Activated CD4-positive, alpha-beta memory T cell treated with anti-CD3 and anti-CD28 coated beads, Interleukin-2, amount 10 ng/mL, durations not matched to agents 7 days and 5 days (primary cell): ENCODE measurements around the gene PSME1. TPM values are rescaled to one million over a fixed set of nuclear protein-coding genes. Genes with fewer than 3 reads are reported as not detected.

Source experiments
- CTCF ChIA-PET: fragments of 350-600 bp; sonication (Branson Sonifier 250); formaldehyde crosslinking; loops from one replicate; lab custom pipeline; 2021; ENCODE audit warnings: antibody characterized with exemption, inconsistent platforms; lab: Charles Lee
- POLR2A ChIA-PET: fragments of 350-600 bp; sonication (Branson Sonifier 250); formaldehyde crosslinking; loops from one replicate; lab custom pipeline; 2021; ENCODE audit warnings: antibody characterized with exemption; lab: Charles Lee
- DNase-seq: peaks from one replicate; pipeline ENCODE4 v3.0.0-alpha.2; 2020
- H3K27ac Mint-ChIP-seq: one replicate; pipeline ENCODE4 v1.8.0; 2021; ENCODE audit warnings: mild to moderate bottlenecking, mixed read lengths
- H3K27me3 Mint-ChIP-seq: one replicate; pipeline ENCODE4 v1.8.0; 2021; ENCODE audit warnings: mixed read lengths
- H3K36me3 Mint-ChIP-seq: one replicate; pipeline ENCODE4 v1.8.0; 2021; ENCODE audit warnings: low read depth, mixed read lengths
- H3K4me1 Mint-ChIP-seq: one replicate; pipeline ENCODE4 v1.8.0; 2021; ENCODE audit warnings: mixed read lengths
- H3K4me3 Mint-ChIP-seq: one replicate; pipeline ENCODE4 v1.8.0; 2021; ENCODE audit warnings: mild to moderate bottlenecking, mixed read lengths
- H3K9me3 Mint-ChIP-seq: one replicate; pipeline ENCODE4 v1.8.0; 2021; ENCODE audit warnings: mixed read lengths
- total RNA-seq, 2 experiments: library from RNA; stranded (reverse); gene quantifications; one replicate each; pipeline ENCODE4 v1.2.3, GENCODE V29; 2021

Gene PSME1
- total RNA-seq, 2 experiments from 2014 or later: 391 to 397 TPM

- DNase-seq: no peak
- Mint-ChIP-seq H3K4me1 (peaks cover 13% of the 10 kb centered on the region), H3K27me3 (no peaks in the 10 kb centered on the region), H3K4me3 (no peak overlapping the region), H3K9me3 (no peaks in the 10 kb centered on the region), H3K36me3 (peaks cover 65% of the 10 kb centered on the region), H3K27ac (no peak overlapping the region)
- POLR2A ChIA-PET: interaction anchor here (1.1 to 21.9 kb wide), 5 partner anchors 8 to 37 kb away, joined by 3 to 456 read pairs (median 11); partner anchors contain the start of genes IPO4, IRF9, MDP1 and REC8
- CTCF ChIA-PET: interaction anchor here (2.6 kb wide), 1 partner anchor 17 kb away, joined by 10 read pairs; the partner anchor contains the start of gene IRF9
Measured at GRCh38 chr14:24178399-24179178, 42.6 kb downstream of the PSME1 start.

GRCh38 chr14:24179294-24179960, 43.4 kb downstream of the PSME1 start:
- POLR2A ChIA-PET: interaction anchor here (1.1 to 21.9 kb wide), 6 partner anchors 7 to 65 kb away, joined by 3 to 456 read pairs (median 8); partner anchors contain the start of genes DCAF11, IPO4, IRF9 and MDP1
- Mint-ChIP-seq H3K4me1 (peaks cover 11% of the 10 kb centered on the region), H3K36me3 (peaks cover 64% of the 10 kb centered on the region), H3K9me3 (no peaks in the 10 kb centered on the region), H3K27ac (no peak overlapping the region), H3K27me3 (no peaks in the 10 kb centered on the region), H3K4me3 (no peak overlapping the region)
- CTCF ChIA-PET: interaction anchor here (2.6 kb wide), 1 partner anchor 18 kb away, joined by 10 read pairs; the partner anchor contains the start of gene IRF9
- no peak for DNase-seq

- CTCF ChIA-PET: interaction anchor here (1.4 to 2.6 kb wide), 2 partner anchors 15 to 19 kb away, joined by 3 to 10 read pairs; partner anchors contain the start of genes IRF9 and TM9SF1
Measured at GRCh38 chr14:24179961-24180796, 44.2 kb downstream of the PSME1 start.

GRCh38 chr14:24181371-24182077, 45.5 kb downstream of the PSME1 start:
- H3K4me3 Mint-ChIP-seq: no peak overlapping the region
- H3K9me3 Mint-ChIP-seq: no peaks in the 10 kb centered on the region
- ChIA-PET POLR2A (interaction anchor here (0.9 to 21.9 kb wide), 5 partner anchors 7 to 40 kb away, joined by 3 to 456 read pairs (median 4); partner anchors contain the start of genes EMC9, IPO4, IRF9 and REC8), CTCF (interaction anchor here (0.9 to 1.4 kb wide), 2 partner anchors 14 to 40 kb away, joined by 3 read pairs; partner anchors contain the start of genes EMC9 and TM9SF1)
- DNase-seq: no peak
- peaks cover 5% of the 10 kb centered on the region for H3K4me1 Mint-ChIP-seq
- H3K27ac Mint-ChIP-seq: no peak overlapping the region
- H3K36me3 Mint-ChIP-seq: peaks cover 66% of the 10 kb centered on the region
- no peaks in the 10 kb centered on the region for H3K27me3 Mint-ChIP-seq

More at GRCh38 chr14:24179961-24180796, 44.2 kb downstream of the PSME1 start:
- POLR2A ChIA-PET: interaction anchor here (0.7 to 21.9 kb wide), 9 partner anchors 7 to 66 kb away, joined by 3 to 456 read pairs (median 4); partner anchors contain the start of genes DCAF11, EMC9, IPO4 and IRF9
- H3K27ac Mint-ChIP-seq: no peak overlapping the region
- H3K4me3 Mint-ChIP-seq: no peak overlapping the region
- H3K4me1 Mint-ChIP-seq: peaks cover 3% of the 10 kb centered on the region
- peaks cover 63% of the 10 kb centered on the region for H3K36me3 Mint-ChIP-seq
- H3K9me3 Mint-ChIP-seq: no peaks in the 10 kb centered on the region
- H3K27me3 Mint-ChIP-seq: no peaks in the 10 kb centered on the region
- DNase-seq: no peak

DNA sequence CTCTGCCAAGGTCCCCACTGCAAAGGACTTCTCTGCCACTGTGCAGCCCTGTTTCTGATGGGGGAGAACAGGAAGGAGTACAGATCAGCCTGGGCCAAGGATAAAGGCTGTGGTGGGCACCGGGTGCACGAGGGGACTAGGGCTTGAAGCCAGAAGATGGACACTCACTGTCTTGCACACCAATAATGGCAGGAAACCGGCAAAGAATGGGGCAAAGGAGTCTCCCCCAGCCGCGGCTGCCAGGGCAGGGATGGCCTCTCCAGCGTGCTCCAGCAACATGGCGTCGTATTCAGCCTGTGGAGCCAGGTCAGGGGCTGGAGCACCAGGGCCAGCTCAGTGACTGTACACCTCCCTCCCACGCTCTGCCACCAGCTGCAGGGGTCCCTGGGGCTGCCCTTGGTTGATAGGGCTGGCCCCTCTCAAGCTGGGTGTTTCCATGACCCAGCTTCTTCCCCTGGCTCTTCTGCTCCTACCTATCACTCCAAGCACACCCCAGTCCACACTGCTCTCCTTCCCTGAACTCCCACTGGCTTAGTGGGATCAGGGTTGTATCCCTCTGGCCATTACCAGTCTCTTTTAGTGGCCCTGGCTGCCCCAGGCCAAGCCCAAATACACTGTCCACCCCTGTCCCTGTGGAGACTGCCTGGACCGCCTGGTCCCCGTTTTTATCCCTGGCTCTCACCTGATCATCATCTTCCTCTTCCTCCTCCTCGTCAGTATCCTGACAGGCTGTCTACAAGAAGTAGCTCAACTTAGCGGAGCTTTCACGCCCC, 46.3 kb downstream of the PSME1 start:
- CTCF ChIA-PET: interaction anchor here (0.9 kb wide), 1 partner anchor 41 kb away, joined by 3 read pairs; the partner anchor contains the start of gene EMC9
- DNase-seq: no peak
- H3K36me3 Mint-ChIP-seq: peaks cover 61% of the 10 kb centered on the region
- no peaks in the 10 kb centered on the region for H3K27me3 Mint-ChIP-seq
- H3K4me3 Mint-ChIP-seq: no peak overlapping the region
- H3K27ac Mint-ChIP-seq: no peak overlapping the region
- H3K4me1 Mint-ChIP-seq: peaks cover 11% of the 10 kb centered on the region
- POLR2A ChIA-PET: interaction anchor here (0.8 to 21.9 kb wide), 5 partner anchors 13 to 68 kb away, joined by 3 to 456 read pairs (median 4); partner anchors contain the start of genes DCAF11, IRF9, NRL and REC8
- H3K9me3 Mint-ChIP-seq: no peaks in the 10 kb centered on the region

DNA sequence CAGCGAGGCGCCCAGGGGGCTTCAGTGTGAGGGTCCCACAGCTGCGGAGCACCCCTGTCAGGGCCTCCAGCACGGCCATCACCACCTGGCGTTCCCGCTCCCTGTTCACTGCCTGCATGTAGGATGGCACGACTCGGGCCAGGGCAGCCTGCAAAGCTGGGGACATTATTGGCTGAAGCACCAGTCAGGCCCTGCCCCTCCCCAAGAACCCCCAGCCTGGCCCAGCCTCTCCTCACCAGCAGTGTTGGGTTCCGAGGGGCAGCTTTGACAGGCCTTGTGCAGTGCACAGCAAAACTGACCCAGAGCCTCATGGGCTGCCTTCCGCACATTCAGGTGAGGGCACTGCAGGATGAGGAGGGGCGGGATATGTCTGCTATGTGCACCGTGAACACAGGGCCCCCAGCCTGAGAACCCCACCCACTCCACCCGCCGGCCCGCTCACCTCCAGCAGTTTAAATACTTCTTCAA, 47.1 kb downstream of the PSME1 start:
- no peaks in the 10 kb centered on the region for H3K27me3 Mint-ChIP-seq
- H3K4me1 Mint-ChIP-seq: peaks cover 17% of the 10 kb centered on the region
- no peak for DNase-seq
- H3K9me3 Mint-ChIP-seq: no peaks in the 10 kb centered on the region
- CTCF ChIA-PET: no interaction called here
- POLR2A ChIA-PET: interaction anchor here (1.2 to 21.9 kb wide), 3 partner anchors 13 to 68 kb away, joined by 4 to 456 read pairs (median 4); partner anchors contain the start of genes DCAF11, IRF9, NRL and REC8
- H3K4me3 Mint-ChIP-seq: no peak overlapping the region
- H3K36me3 Mint-ChIP-seq: peaks cover 56% of the 10 kb centered on the region
- no peak overlapping the region for H3K27ac Mint-ChIP-seq

DNA sequence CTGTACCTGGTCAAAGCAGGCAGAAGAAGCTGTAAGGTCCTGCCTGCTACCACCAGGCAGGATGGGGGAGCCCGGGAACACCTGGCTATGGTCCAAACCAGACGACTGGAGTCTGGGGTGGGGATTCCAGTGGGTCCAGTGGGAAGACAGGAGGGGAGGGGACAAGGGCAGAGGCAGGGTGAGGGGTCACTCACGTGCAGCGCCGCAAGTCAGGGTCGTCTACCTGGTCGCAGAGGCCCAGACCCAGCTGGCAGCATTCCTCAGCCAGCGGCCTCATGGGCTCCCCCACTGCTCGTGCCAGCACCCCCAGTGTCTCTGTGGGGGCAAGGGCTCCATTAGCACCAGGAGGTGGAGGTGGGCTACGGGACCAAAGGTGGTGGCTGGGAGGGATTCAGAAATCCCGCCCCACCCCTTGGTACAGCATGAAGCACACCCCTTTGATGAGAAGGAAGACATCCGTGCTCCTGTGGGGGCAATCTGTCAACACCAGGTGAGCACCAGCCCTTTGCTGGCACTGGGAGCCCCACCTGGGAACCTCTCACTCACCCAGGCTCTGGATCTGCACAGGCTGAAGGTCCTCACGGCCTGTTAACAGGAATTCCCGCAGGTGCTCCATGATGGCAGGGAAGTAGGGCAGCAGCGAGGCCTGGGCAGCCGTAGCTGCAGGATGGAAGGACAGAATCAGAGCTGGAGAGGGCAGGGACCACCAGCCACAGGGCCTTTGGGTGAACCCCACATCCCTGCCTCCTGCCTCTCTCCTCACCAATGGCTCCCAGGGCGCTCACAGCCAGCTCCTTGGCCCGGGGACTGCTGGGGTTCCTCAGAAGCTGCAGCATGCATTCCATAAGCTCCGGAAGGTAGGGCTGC, 48.3 kb downstream of the PSME1 start:
- DNase-seq: no peak
- Mint-ChIP-seq H3K36me3 (peaks cover 50% of the 10 kb centered on the region), H3K27me3 (no peaks in the 10 kb centered on the region), H3K9me3 (no peaks in the 10 kb centered on the region), H3K27ac (no peak overlapping the region), H3K4me3 (no peak overlapping the region), H3K4me1 (peaks cover 29% of the 10 kb centered on the region)
- ChIA-PET CTCF (no interaction called here), POLR2A (interaction anchor here (1.1 to 21.9 kb wide), 6 partner anchors 7 to 89 kb away, joined by 3 to 456 read pairs (median 14); partner anchors contain the start of genes IRF9, PSME2, REC8 and RNF31)

DNA sequence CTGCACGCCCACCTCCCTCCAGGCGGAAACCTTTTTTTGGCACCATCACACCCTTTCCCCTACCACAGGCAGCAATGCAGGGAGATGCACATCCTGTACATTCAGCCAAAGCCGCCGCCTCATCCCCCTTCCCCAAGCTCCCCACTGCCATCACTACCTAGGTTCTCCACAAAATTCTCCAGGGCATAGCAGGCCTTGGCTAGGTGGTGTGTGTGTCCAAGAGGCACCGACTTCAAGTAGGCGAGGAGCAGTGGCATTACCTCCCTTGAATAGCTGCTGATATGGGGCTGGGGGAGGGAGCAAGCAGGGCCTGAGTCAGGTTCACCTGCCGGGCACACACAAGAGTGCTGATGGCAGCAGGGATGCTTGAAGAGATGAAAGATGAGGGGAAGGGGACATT, 49.0 kb downstream of the PSME1 start:
- POLR2A ChIA-PET: interaction anchor here (1.4 to 21.9 kb wide), 5 partner anchors 8 to 49 kb away, joined by 3 to 456 read pairs (median 22); partner anchors contain the start of genes IRF9, PSME1, PSME2 and REC8
- no peak overlapping the region for H3K27ac Mint-ChIP-seq

GRCh38 chr14:24185741-24186140, 49.7 kb downstream of the PSME1 start:
- Mint-ChIP-seq H3K36me3 (peaks cover 46% of the 10 kb centered on the region), H3K27me3 (no peaks in the 10 kb centered on the region), H3K4me3 (no peak overlapping the region), H3K4me1 (peaks cover 38% of the 10 kb centered on the region), H3K27ac (no peak overlapping the region), H3K9me3 (no peaks in the 10 kb centered on the region)
- no peak for DNase-seq
- POLR2A ChIA-PET: interaction anchor here (1.4 to 21.9 kb wide), 5 partner anchors 8 to 50 kb away, joined by 3 to 456 read pairs (median 22); partner anchors contain the start of genes IRF9, PSME1, PSME2 and REC8
- CTCF ChIA-PET: interaction anchor here (0.7 kb wide), 1 partner anchor 45 kb away, joined by 3 read pairs; the partner anchor contains the start of gene EMC9

More for the DNA sequence above, 49.0 kb downstream of the PSME1 start:
- Mint-ChIP-seq H3K9me3 (no peaks in the 10 kb centered on the region), H3K4me3 (no peak overlapping the region), H3K27me3 (no peaks in the 10 kb centered on the region), H3K36me3 (peaks cover 47% of the 10 kb centered on the region), H3K4me1 (peaks cover 33% of the 10 kb centered on the region)
- DNase-seq: no peak
- CTCF ChIA-PET: no interaction called here
